Endothelial cell of umbilical vein (primary cell): ENCODE data around the gene CPEB2. TPM values are rescaled to one million over a fixed set of nuclear protein-coding genes. Genes with fewer than 3 reads are reported as not detected.
"Not testable (repeated sequence)": the region's sequence is repeated elsewhere in the genome, so short reads cannot be mapped to it uniquely, and the experiment has no call there.

Source experiments
- BruUV-seq: library from RNA; stranded (reverse); fragments of 400-500 nt; replicated peaks from 2 replicates; lab custom pipeline; 2021; lab: Mats Ljungman, UMichigan
- CTCF ChIA-PET: fragments of 300-600, 350-600 bp; sonication (Branson Sonifier 250); formaldehyde crosslinking; loops from one replicate; lab custom pipeline; 2021; ENCODE audit warnings: antibody characterized with exemption, inconsistent platforms; lab: Charles Lee
- POLR2A ChIA-PET: fragments of 300-600, 350-600 bp; sonication (Branson Sonifier 250); formaldehyde crosslinking; loops from one replicate; lab custom pipeline; 2021; ENCODE audit warnings: antibody characterized with exemption, inconsistent platforms; lab: Charles Lee
- DNase-seq: peaks from one replicate; pipeline ENCODE4 v3.0.0-alpha.2; 2011; ENCODE audit warnings: low read depth, low spot score
- FAIRE-seq: peaks from 2 replicates; lab custom pipeline; 2011; peaks lifted over from hg19 to GRCh38; lab: Jason Lieb, UNC
- H2AFZ ChIP-seq: 2 replicates; pipeline ENCODE4 v1.6.0; 2012; ENCODE audit warnings: low read depth, low read length, control low read depth, inconsistent platforms
- H3K27ac ChIP-seq: 2 replicates; pipeline ENCODE4 v1.5.1; 2011; ENCODE audit warnings: low read depth, mild to moderate bottlenecking, control low read depth, low read length, moderate library complexity; ENCODE audit not compliant: insufficient read depth
- H3K27me3 ChIP-seq, 2 experiments: 2 replicates each; pipeline versions ENCODE4 v1.6.0 to v1.6.1; 2011; ENCODE audit warnings: low read length in 2 of 2, mixed read lengths in 1 of 2; ENCODE audit not compliant: control insufficient read depth in 2 of 2, insufficient read depth in 2 of 2
- H3K36me3 ChIP-seq, 2 experiments: 2 replicates in 1 of 2; 3 replicates in 1 of 2; pipeline ENCODE4 v1.5.1; 2011; ENCODE audit warnings: low read length in 2 of 2, mild to moderate bottlenecking in 1 of 2, moderate library complexity in 1 of 2; ENCODE audit not compliant: control insufficient read depth in 2 of 2, insufficient read depth in 2 of 2; ENCODE audit errors: extremely low read depth in 1 of 2
- H3K4me1 ChIP-seq: 3 replicates; pipeline ENCODE4 v1.5.1; 2011; ENCODE audit warnings: mild to moderate bottlenecking, low read length; ENCODE audit not compliant: control insufficient read depth, insufficient read depth; ENCODE audit errors: extremely low read depth
- H3K4me2 ChIP-seq: 2 replicates; pipeline ENCODE4 v1.6.1; 2011; ENCODE audit warnings: low read length, control low read depth, mixed read lengths; ENCODE audit not compliant: insufficient read depth
- H3K4me3 ChIP-seq, 3 experiments: fragments of 200-600 bp in 1 of 3; sonication (generic), shearing (Covaris generic) in 1 of 3; replicated peaks in 1 of 3; 2 replicates each; pipeline ENCODE4 v1.5.1; 2011 to 2016; ENCODE audit warnings: control low read depth in 3 of 3, low read length in 3 of 3, mild to moderate bottlenecking in 2 of 3, inconsistent platforms in 1 of 3, low read depth in 1 of 3, moderate library complexity in 1 of 3; ENCODE audit not compliant: insufficient read depth in 1 of 3
- H3K79me2 ChIP-seq: 2 replicates; pipeline ENCODE4 v1.6.0; 2012; ENCODE audit warnings: low read length, inconsistent platforms; ENCODE audit not compliant: control insufficient read depth, insufficient read depth
- H3K9ac ChIP-seq: replicated peaks from 2 replicates; pipeline ENCODE3; 2011; ENCODE audit warnings: low read length, control low read depth; ENCODE audit not compliant: insufficient read depth; ENCODE audit errors: extremely low read depth
- H3K9me1 ChIP-seq: replicated peaks from 3 replicates; pipeline ENCODE4 v1.6.0; 2011; ENCODE audit warnings: mild to moderate bottlenecking, low read length; ENCODE audit not compliant: control insufficient read depth, insufficient read depth; ENCODE audit errors: extremely low read depth
- H3K9me3 ChIP-seq: replicated peaks from 2 replicates; pipeline ENCODE4 v1.5.1; 2012; ENCODE audit warnings: low read length, inconsistent platforms; ENCODE audit not compliant: control insufficient read depth, insufficient read depth
- H4K20me1 ChIP-seq: replicated peaks from 2 replicates; pipeline ENCODE3; 2011; ENCODE audit warnings: mild to moderate bottlenecking, low read length; ENCODE audit not compliant: control insufficient read depth, insufficient read depth; ENCODE audit errors: extremely low read depth
- CTCF ChIP-seq, 2 donors: IDR thresholded peaks; 1 replicate in 1 of 2; 2 replicates in 1 of 2; pipeline ENCODE4 v1.5.1; 2011; ENCODE audit warnings: low read length in 2 of 2, mild to moderate bottlenecking in 2 of 2, moderate library complexity in 2 of 2, control low read depth in 1 of 2, inconsistent platforms in 1 of 2, low read depth in 1 of 2; ENCODE audit not compliant: insufficient read depth in 1 of 2; ENCODE audit errors: extremely low read depth in 1 of 2
- EZH2 ChIP-seq: IDR thresholded peaks from 2 replicates; pipeline ENCODE4 v1.6.1; 2012; ENCODE audit warnings: borderline replicate concordance, low read depth, mild to moderate bottlenecking, moderate library complexity, low read length, inconsistent platforms; ENCODE audit not compliant: severe bottlenecking
- FOS ChIP-seq: IDR thresholded peaks from 2 replicates; pipeline ENCODE4 v1.6.1; 2011; ENCODE audit warnings: mild to moderate bottlenecking, low read length, moderate library complexity, borderline replicate concordance; ENCODE audit not compliant: insufficient read depth
- GATA2 ChIP-seq: IDR thresholded peaks from 2 replicates; pipeline ENCODE4 v1.7.0; 2011; ENCODE audit warnings: low read depth, mild to moderate bottlenecking, moderate library complexity, mixed read lengths, low read length; ENCODE audit not compliant: insufficient read length, insufficient read depth
- JUN ChIP-seq: IDR thresholded peaks from 2 replicates; pipeline ENCODE4 v1.6.1; 2011; ENCODE audit warnings: borderline replicate concordance, low read depth; ENCODE audit not compliant: insufficient read length, insufficient read depth
- MAX ChIP-seq: IDR thresholded peaks from 2 replicates; pipeline ENCODE4 v1.6.1; 2011; ENCODE audit not compliant: insufficient read depth, insufficient read length
- MYC ChIP-seq: IDR thresholded peaks from one replicate; pipeline ENCODE4 v1.6.1; 2011; ENCODE audit warnings: mild to moderate bottlenecking, low read depth, low read length
- POLR2A ChIP-seq: IDR thresholded peaks from 2 replicates; pipeline ENCODE4 v1.6.1; 2012; ENCODE audit warnings: low read depth, mild to moderate bottlenecking, control low read depth, low read length
- POLR2AphosphoS5 ChIP-seq: IDR thresholded peaks from 2 replicates; pipeline ENCODE4 v1.6.1; 2012; ENCODE audit warnings: low read depth, mild to moderate bottlenecking, control low read depth, low read length, moderate library complexity; ENCODE audit not compliant: insufficient read depth
- dilution Hi-C: fragments of 300-500 bp; cut with MboI; formaldehyde crosslinking; loops from one replicate; pipeline ENCODE4 v1.15.0; 2019; ENCODE audit warnings: low sequenced_read_pairs; ENCODE audit not compliant: extremely low pct_ligation_motif_present
- intact Hi-C: fragments of 100-400 bp; cut with micrococcal nuclease; formaldehyde crosslinking; loops from one replicate; pipeline ENCODE4 v1.10.0; 2022
- polyA plus RNA-seq, 4 experiments: library from polyadenylated mRNA; depleted of rRNA in 3 of 4; stranded (reverse) in 3 of 4; unstranded in 1 of 4; fragments of >200 nt; gene quantifications; 2 replicates each; pipeline versions ENCODE4 v1.2.1 to v1.2.3, GENCODE V29; 2011 to 2012; ENCODE audit warnings: missing spikeins in 1 of 4
- total RNA-seq: library from RNA; stranded (reverse); gene quantifications from 2 replicates; pipeline ENCODE4 v1.2.3, GENCODE V29; 2021

CPEB2 gene
- total and polyA plus RNA-seq, 2 donors (not counting 3 experiments of a cell fraction or from before 2014, with no cell fraction given), result 2.8 to 11.7 TPM

DNA sequence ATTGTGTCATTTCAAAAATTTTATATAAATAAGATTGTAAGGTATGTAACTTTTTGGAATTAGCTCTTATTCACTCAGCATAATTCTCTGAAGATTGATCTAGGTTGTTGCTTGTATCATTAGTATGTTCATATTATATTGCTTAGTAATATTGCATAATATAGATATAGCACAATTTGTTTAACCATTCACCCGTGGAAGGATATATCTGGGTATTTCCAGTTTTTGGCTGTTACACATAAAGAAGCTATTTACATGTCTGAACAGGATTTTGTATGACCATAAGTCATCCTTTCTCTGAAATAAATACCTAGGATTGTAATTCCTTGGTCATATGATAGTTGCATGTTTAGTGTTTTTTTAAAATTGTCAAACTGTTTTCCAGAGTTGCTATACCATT lies 82.5 kb downstream of the CPEB2 start:
- no peaks in the 10 kb centered on the region for H3K9me1 ChIP-seq

GRCh38 chr4:15085762-15086161 lies 83.5 kb downstream of the CPEB2 start:
- H3K9ac ChIP-seq, FAIRE-seq, H2AFZ ChIP-seq, H4K20me1 ChIP-seq, H3K4me1 ChIP-seq, H3K27ac ChIP-seq, DNase-seq, H3K9me3 ChIP-seq, H3K4me2 ChIP-seq, BruUV-seq, H3K27me3 ChIP-seq, H3K79me2 ChIP-seq, H3K36me3 ChIP-seq, dilution Hi-C loops, POLR2A ChIA-PET, intact Hi-C loops, CTCF ChIA-PET, H3K9me1 ChIP-seq, H3K4me3 ChIP-seq: not testable (repeated sequence)

More for the DNA sequence above, 82.5 kb downstream of the CPEB2 start:
- DNase-seq, result no peak
- no peak overlapping the region for H3K27ac ChIP-seq
- no peaks in the 10 kb centered on the region for H3K4me1 ChIP-seq
- H2AFZ ChIP-seq, result no peak overlapping the region
- no peak overlapping the region for H3K4me2 ChIP-seq
- TF ChIP-seq POLR2A (no peak), GATA2 (no peak), CTCF (IDR thresholded peaks at IDR 0.05; ENCODE audit: extremely low read depth in 1 of 2, insufficient read depth in 1 of 2, low read depth in 1 of 2, low read length in 2 of 2) (no peak), MYC (no peak), EZH2 (no peak), MAX (no peak), JUN (no peak), FOS (no peak), POLR2AphosphoS5 (no peak)
- dilution Hi-C loops (no loop called here), intact Hi-C loops (no loop called here)
- no peak overlapping the region for H3K4me3 ChIP-seq
- no peaks in the 10 kb centered on the region for H3K79me2 ChIP-seq
- H3K9ac ChIP-seq, result no peak overlapping the region
- no peak for FAIRE-seq
- ChIA-PET CTCF (no interaction called here), POLR2A (no interaction called here)
- H3K36me3 ChIP-seq, result no peaks in the 10 kb centered on the region
- no TSS peak for BruUV-seq
- H3K27me3 ChIP-seq, result no peaks in the 10 kb centered on the region
- H4K20me1 ChIP-seq, result no peaks in the 10 kb centered on the region
- H3K9me3 ChIP-seq, result no peaks in the 10 kb centered on the region

- CTCF ChIA-PET, dilution Hi-C loops, H3K9me3 ChIP-seq: not testable (repeated sequence)
Measured at GRCh38 chr4:15086259-15086658, 84.0 kb downstream of the CPEB2 start.

More at GRCh38 chr4:15086259-15086658, 84.0 kb downstream of the CPEB2 start:
- H3K27ac ChIP-seq, intact Hi-C loops, H3K27me3 ChIP-seq, H3K79me2 ChIP-seq, H3K4me3 ChIP-seq, H3K9me1 ChIP-seq, H2AFZ ChIP-seq, H3K4me1 ChIP-seq, POLR2A ChIA-PET, BruUV-seq, H3K9ac ChIP-seq, H4K20me1 ChIP-seq, DNase-seq, H3K4me2 ChIP-seq, H3K36me3 ChIP-seq, FAIRE-seq: not testable (repeated sequence)
